ENCODE measurements around the gene ADAMTS17. TPM values are rescaled to one million over a fixed set of nuclear protein-coding genes. Genes with fewer than 3 reads are reported as not detected.

Gene ADAMTS17
- total and polyA plus RNA-seq, 4 donors, result 0.28 to 46.9 (median 9.1) TPM

DNA sequence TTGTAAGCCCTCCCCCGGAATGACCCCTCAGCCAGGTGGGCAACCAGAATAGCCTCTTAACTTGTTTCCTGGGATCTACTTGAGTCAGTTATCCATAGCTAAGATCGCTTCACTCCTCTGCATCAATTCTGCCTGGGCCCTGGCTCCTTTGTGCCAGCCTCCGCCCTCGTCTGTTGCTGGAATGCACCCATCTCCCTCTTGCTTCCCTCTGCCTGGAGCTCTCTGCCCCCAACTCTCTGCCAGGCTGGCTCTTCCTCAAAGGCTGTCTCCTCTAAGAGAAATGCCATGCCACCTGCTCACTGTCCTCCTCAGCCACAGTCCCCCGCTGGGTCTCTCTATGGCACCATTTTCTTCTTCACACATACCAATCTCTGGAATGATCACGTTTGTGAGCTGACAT, 240.8 kb downstream of the ADAMTS17 start:
- peaks cover 0 to 5% (median 0%) of the 10 kb centered on the region in 4 donors for H3K36me3 ChIP-seq (ENCODE audit: control insufficient read depth in 4 of 4, insufficient read depth in 3 of 4, low read depth in 1 of 4, low read length in 3 of 4)
- no peak overlapping the region for H3K9ac ChIP-seq (ENCODE audit: low read depth in 1 of 2, low read length in 2 of 2)
- no peaks in the 10 kb centered on the region for H3K9me3 ChIP-seq (ENCODE audit: control insufficient read depth in 4 of 4, low read length in 3 of 4)
- no peaks in the 10 kb centered on the region for H3K4me1 ChIP-seq (ENCODE audit: control insufficient read depth in 4 of 4, insufficient read depth in 4 of 4, low read length in 3 of 4)
- H3K4me3 ChIP-seq (ENCODE audit: low read depth in 1 of 3, low read length in 3 of 3), result no peak overlapping the region
- 92% methylated on average over 6 of the region's 6 CpGs for WGBS
- H3K27me3 ChIP-seq (ENCODE audit: control insufficient read depth in 4 of 4, insufficient read depth in 4 of 4, low read length in 3 of 4), result no peaks in the 10 kb centered on the region
- no peak for DNase-seq (ENCODE audit: low spot score)
- TF ChIP-seq MAX (IDR thresholded peaks at IDR 0.05) (no peak), RAD21 (IDR thresholded peaks at IDR 0.05) (no peak), FOXA1 (IDR thresholded peaks at IDR 0.05) (no peak), CTCF (IDR thresholded peaks at IDR 0.05; ENCODE audit: low read depth, low read length, missing input control) (no peak), YY1 (IDR thresholded peaks at IDR 0.05) (no peak), HNF4A (conservative IDR thresholded peaks at IDR 0.05) (no peak), RXRA (IDR thresholded peaks at IDR 0.05) (no peak), NR2F2 (IDR thresholded peaks at IDR 0.05) (no peak), SP1 (IDR thresholded peaks at IDR 0.05) (no peak), ZBTB33 (IDR thresholded peaks at IDR 0.05) (no peak), REST (IDR thresholded peaks at IDR 0.05) (no peak), EGR1 (IDR thresholded peaks at IDR 0.05; ENCODE audit: low read depth in 2 of 2) (no peak), JUND (IDR thresholded peaks at IDR 0.05) (no peak), HNF4G (IDR thresholded peaks at IDR 0.05) (no peak), GABPA (IDR thresholded peaks at IDR 0.05 in 1 of 2, conservative IDR thresholded peaks at IDR 0.05 in 1 of 2) (no peak), FOXA2 (IDR thresholded peaks at IDR 0.05) (no peak), TAF1 (conservative IDR thresholded peaks at IDR 0.05) (no peak)
- TF ChIP-seq, protein P1, sequence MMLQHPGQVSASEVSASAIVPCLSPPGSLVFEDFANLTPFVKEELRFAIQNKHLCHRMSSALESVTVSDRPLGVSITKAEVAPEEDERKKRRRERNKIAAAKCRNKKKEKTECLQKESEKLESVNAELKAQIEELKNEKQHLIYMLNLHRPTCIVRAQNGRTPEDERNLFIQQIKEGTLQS (IDR thresholded peaks at IDR 0.05), result no peak
- H3K27ac ChIP-seq (ENCODE audit: low read depth in 1 of 2, low read length in 2 of 2), result no peak overlapping the region
